H1 (cell line): ENCODE results near the gene USP10. TPM values are rescaled to one million over a fixed set of nuclear protein-coding genes. Genes with fewer than 3 reads are reported as not detected.

Experiments used
- EZH2 ChIP-seq: fragments of 200-600 bp; sonication (generic); IDR thresholded peaks from 2 replicates; pipeline ENCODE4 v1.7.1; 2012; ENCODE audit warnings: low read depth, mild to moderate bottlenecking, moderate library complexity, low read length, inconsistent platforms; ENCODE audit not compliant: severe bottlenecking
- KDM4A ChIP-seq: IDR thresholded peaks from one replicate; pipeline ENCODE4 v1.7.1; 2012; ENCODE audit warnings: low read depth, mild to moderate bottlenecking, moderate library complexity, low read length, inconsistent platforms; ENCODE audit not compliant: severe bottlenecking
- TCF12 ChIP-seq: IDR thresholded peaks from 2 replicates; pipeline ENCODE4 v1.6.1; 2011; ENCODE audit warnings: low read depth, mild to moderate bottlenecking, low read length
- polyA plus RNA-seq, 7 experiments: library from polyadenylated mRNA; depleted of rRNA in 3 of 7; stranded (reverse) in 5 of 7; unstranded in 2 of 7; fragments of >200 nt in 5 of 7; fragments of 200-250 nt in 2 of 7; gene quantifications; 1 replicate in 5 of 7; 2 replicates in 1 of 7; 4 replicates in 1 of 7; pipeline versions ENCODE4 v1.2.1 to v1.2.3, GENCODE V29; 2011 to 2013; ENCODE audit warnings: missing spikeins in 2 of 7, mixed read lengths in 2 of 7
- total RNA-seq: library from RNA; stranded (reverse); fragmentation: NEBNext Ultra II Directional; extraction: Animal tissue kit (Norgen Biotek cat#: 25700); gene quantifications from 2 replicates; pipeline ENCODE4 v1.2.1, GENCODE V29; 2021
- TF ChIP-seq, protein P1 (sequence below): fragments of 300-600 bp; sonication (generic); IDR thresholded peaks from 2 replicates; pipeline ENCODE4 v1.7.1; 2012; ENCODE audit warnings: low read length, moderate library complexity, mild to moderate bottlenecking, inconsistent platforms; ENCODE audit not compliant: insufficient replicate concordance
- TF ChIP-seq, protein P2 (sequence below): IDR thresholded peaks from 2 replicates; pipeline ENCODE4 v1.6.1; 2012; ENCODE audit warnings: low read length, inconsistent platforms

The USP10 gene
- total and polyA plus RNA-seq, 2 of the 8 experiments (the other 6 are each of a cell fraction or from before 2014, with no cell fraction given): 171 to 195 TPM

DNA sequence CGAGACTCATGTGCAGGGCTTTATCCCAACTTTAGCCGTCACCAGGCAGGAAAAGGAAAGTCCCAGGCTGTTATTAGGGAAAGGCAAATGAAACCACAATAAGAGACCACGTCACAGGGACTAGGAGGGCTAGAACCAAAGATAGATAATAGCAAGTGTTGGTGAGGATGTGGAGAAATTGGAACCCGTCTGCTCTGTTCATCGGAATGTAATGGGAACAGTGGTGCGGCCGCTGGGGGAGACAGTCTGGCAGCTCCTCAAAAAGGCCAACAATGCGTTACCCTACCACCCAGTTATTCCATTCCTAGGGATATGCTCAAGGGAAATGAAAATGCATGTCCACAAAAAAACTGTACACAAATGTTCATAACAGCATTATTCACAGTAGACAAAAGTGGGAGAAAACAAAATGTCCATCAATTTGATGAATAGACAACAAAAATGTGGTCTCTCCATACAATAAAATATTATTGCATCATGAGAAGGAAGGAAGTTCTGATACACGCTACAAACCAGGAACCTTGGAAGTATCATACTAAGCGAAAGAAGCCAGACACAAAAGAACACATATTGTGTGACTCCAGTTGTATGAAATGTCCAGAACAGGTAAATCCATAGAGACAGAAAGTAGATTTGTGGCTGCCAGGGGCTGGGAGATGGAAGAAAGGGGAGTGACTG, 19.5 kb upstream of the USP10 start (continued):
- TF ChIP-seq, protein P1, sequence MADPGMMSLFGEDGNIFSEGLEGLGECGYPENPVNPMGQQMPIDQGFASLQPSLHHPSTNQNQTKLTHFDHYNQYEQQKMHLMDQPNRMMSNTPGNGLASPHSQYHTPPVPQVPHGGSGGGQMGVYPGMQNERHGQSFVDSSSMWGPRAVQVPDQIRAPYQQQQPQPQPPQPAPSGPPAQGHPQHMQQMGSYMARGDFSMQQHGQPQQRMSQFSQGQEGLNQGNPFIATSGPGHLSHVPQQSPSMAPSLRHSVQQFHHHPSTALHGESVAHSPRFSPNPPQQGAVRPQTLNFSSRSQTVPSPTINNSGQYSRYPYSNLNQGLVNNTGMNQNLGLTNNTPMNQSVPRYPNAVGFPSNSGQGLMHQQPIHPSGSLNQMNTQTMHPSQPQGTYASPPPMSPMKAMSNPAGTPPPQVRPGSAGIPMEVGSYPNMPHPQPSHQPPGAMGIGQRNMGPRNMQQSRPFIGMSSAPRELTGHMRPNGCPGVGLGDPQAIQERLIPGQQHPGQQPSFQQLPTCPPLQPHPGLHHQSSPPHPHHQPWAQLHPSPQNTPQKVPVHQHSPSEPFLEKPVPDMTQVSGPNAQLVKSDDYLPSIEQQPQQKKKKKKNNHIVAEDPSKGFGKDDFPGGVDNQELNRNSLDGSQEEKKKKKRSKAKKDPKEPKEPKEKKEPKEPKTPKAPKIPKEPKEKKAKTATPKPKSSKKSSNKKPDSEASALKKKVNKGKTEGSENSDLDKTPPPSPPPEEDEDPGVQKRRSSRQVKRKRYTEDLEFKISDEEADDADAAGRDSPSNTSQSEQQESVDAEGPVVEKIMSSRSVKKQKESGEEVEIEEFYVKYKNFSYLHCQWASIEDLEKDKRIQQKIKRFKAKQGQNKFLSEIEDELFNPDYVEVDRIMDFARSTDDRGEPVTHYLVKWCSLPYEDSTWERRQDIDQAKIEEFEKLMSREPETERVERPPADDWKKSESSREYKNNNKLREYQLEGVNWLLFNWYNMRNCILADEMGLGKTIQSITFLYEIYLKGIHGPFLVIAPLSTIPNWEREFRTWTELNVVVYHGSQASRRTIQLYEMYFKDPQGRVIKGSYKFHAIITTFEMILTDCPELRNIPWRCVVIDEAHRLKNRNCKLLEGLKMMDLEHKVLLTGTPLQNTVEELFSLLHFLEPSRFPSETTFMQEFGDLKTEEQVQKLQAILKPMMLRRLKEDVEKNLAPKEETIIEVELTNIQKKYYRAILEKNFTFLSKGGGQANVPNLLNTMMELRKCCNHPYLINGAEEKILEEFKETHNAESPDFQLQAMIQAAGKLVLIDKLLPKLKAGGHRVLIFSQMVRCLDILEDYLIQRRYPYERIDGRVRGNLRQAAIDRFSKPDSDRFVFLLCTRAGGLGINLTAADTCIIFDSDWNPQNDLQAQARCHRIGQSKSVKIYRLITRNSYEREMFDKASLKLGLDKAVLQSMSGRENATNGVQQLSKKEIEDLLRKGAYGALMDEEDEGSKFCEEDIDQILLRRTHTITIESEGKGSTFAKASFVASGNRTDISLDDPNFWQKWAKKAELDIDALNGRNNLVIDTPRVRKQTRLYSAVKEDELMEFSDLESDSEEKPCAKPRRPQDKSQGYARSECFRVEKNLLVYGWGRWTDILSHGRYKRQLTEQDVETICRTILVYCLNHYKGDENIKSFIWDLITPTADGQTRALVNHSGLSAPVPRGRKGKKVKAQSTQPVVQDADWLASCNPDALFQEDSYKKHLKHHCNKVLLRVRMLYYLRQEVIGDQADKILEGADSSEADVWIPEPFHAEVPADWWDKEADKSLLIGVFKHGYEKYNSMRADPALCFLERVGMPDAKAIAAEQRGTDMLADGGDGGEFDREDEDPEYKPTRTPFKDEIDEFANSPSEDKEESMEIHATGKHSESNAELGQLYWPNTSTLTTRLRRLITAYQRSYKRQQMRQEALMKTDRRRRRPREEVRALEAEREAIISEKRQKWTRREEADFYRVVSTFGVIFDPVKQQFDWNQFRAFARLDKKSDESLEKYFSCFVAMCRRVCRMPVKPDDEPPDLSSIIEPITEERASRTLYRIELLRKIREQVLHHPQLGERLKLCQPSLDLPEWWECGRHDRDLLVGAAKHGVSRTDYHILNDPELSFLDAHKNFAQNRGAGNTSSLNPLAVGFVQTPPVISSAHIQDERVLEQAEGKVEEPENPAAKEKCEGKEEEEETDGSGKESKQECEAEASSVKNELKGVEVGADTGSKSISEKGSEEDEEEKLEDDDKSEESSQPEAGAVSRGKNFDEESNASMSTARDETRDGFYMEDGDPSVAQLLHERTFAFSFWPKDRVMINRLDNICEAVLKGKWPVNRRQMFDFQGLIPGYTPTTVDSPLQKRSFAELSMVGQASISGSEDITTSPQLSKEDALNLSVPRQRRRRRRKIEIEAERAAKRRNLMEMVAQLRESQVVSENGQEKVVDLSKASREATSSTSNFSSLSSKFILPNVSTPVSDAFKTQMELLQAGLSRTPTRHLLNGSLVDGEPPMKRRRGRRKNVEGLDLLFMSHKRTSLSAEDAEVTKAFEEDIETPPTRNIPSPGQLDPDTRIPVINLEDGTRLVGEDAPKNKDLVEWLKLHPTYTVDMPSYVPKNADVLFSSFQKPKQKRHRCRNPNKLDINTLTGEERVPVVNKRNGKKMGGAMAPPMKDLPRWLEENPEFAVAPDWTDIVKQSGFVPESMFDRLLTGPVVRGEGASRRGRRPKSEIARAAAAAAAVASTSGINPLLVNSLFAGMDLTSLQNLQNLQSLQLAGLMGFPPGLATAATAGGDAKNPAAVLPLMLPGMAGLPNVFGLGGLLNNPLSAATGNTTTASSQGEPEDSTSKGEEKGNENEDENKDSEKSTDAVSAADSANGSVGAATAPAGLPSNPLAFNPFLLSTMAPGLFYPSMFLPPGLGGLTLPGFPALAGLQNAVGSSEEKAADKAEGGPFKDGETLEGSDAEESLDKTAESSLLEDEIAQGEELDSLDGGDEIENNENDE: no peak
- TF ChIP-seq EZH2 (no peak), KDM4A (no peak), TCF12 (no peak)
- TF ChIP-seq, protein P2, sequence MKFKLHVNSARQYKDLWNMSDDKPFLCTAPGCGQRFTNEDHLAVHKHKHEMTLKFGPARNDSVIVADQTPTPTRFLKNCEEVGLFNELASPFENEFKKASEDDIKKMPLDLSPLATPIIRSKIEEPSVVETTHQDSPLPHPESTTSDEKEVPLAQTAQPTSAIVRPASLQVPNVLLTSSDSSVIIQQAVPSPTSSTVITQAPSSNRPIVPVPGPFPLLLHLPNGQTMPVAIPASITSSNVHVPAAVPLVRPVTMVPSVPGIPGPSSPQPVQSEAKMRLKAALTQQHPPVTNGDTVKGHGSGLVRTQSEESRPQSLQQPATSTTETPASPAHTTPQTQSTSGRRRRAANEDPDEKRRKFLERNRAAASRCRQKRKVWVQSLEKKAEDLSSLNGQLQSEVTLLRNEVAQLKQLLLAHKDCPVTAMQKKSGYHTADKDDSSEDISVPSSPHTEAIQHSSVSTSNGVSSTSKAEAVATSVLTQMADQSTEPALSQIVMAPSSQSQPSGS: no peak
